Trophoblast cell (in vitro differentiated cells and primary cell): Measurements from ENCODE around the gene LCE5A.

Experiments
- DNase-seq, 2 donors: peaks; one replicate each; pipeline ENCODE4 v3.0.0-alpha.2; 2016
- H2AFZ ChIP-seq: 2 replicates; pipeline ENCODE4 v1.6.1; 2013; ENCODE audit warnings: low read length, moderate library complexity, mild to moderate bottlenecking; ENCODE audit not compliant: insufficient read depth, poor library complexity
- H2AK5ac ChIP-seq: 2 replicates; pipeline ENCODE4 v1.6.1; 2013; ENCODE audit warnings: mild to moderate bottlenecking, low read length
- H2BK120ac ChIP-seq: 2 replicates; pipeline ENCODE4 v1.6.1; 2013; ENCODE audit warnings: low read length, mild to moderate bottlenecking, moderate library complexity; ENCODE audit not compliant: insufficient read depth, poor library complexity
- H2BK12ac ChIP-seq: 2 replicates; pipeline ENCODE4 v1.6.1; 2013; ENCODE audit warnings: mild to moderate bottlenecking, low read length, moderate library complexity
- H2BK5ac ChIP-seq: 2 replicates; pipeline ENCODE4 v1.6.1; 2013; ENCODE audit warnings: low read length, low read depth, moderate library complexity, mild to moderate bottlenecking; ENCODE audit not compliant: poor library complexity
- H3K14ac ChIP-seq: 2 replicates; pipeline ENCODE4 v1.6.1; 2013; ENCODE audit warnings: mild to moderate bottlenecking, low read length
- H3K18ac ChIP-seq: 2 replicates; pipeline ENCODE4 v1.6.1; 2013; ENCODE audit warnings: mild to moderate bottlenecking, low read length
- H3K23ac ChIP-seq: 2 replicates; pipeline ENCODE4 v1.6.1; 2013; ENCODE audit warnings: low read length
- H3K27ac ChIP-seq: 2 replicates; pipeline ENCODE4 v1.5.1; 2013; ENCODE audit warnings: low read depth, mild to moderate bottlenecking, inconsistent platforms, low read length, moderate library complexity
- H3K27me3 ChIP-seq: 2 replicates; pipeline ENCODE4 v1.6.1; 2013; ENCODE audit warnings: inconsistent platforms, mild to moderate bottlenecking, low read length, moderate library complexity; ENCODE audit not compliant: insufficient read depth
- H3K36me3 ChIP-seq, 2 experiments: 1 replicate in 1 of 2; 2 replicates in 1 of 2; pipeline ENCODE4 v1.6.1; 2013; ENCODE audit warnings: low read length in 2 of 2, mild to moderate bottlenecking in 2 of 2, moderate library complexity in 1 of 2; ENCODE audit not compliant: insufficient read depth in 2 of 2, control insufficient read depth in 1 of 2
- H3K4ac ChIP-seq: 2 replicates; pipeline ENCODE4 v1.6.1; 2013; ENCODE audit warnings: low read depth, mild to moderate bottlenecking, low read length, moderate library complexity
- H3K4me1 ChIP-seq, 2 experiments: 1 replicate in 1 of 2; 2 replicates in 1 of 2; pipeline ENCODE4 v1.6.1; 2013; ENCODE audit warnings: low read length in 2 of 2, mild to moderate bottlenecking in 2 of 2, moderate library complexity in 1 of 2; ENCODE audit not compliant: insufficient read depth in 2 of 2, control insufficient read depth in 1 of 2
- H3K4me2 ChIP-seq: 2 replicates; pipeline ENCODE4 v1.6.1; 2013; ENCODE audit warnings: inconsistent platforms, mild to moderate bottlenecking, low read length, moderate library complexity
- H3K4me3 ChIP-seq: 2 replicates; pipeline ENCODE4 v1.5.1; 2013; ENCODE audit warnings: mild to moderate bottlenecking, low read depth, low read length, inconsistent platforms
- H3K79me1 ChIP-seq: one replicate; pipeline ENCODE4 v1.6.1; 2013; ENCODE audit warnings: low read length
- H3K79me2 ChIP-seq: 2 replicates; pipeline ENCODE4 v1.6.1; 2013; ENCODE audit warnings: low read length, mild to moderate bottlenecking; ENCODE audit not compliant: control insufficient read depth, insufficient read depth, poor library complexity
- H3K9ac ChIP-seq: 2 replicates; pipeline ENCODE4 v1.6.1; 2013; ENCODE audit warnings: mild to moderate bottlenecking, low read length
- H3K9me3 ChIP-seq: 2 replicates; pipeline ENCODE4 v1.6.1; 2013; ENCODE audit warnings: low read depth, mild to moderate bottlenecking, control low read depth, inconsistent platforms, low read length; ENCODE audit not compliant: insufficient read depth
- H4K12ac ChIP-seq: 2 replicates; pipeline ENCODE4 v1.6.1; 2013; ENCODE audit warnings: low read depth, mild to moderate bottlenecking, low read length, moderate library complexity
- H4K8ac ChIP-seq: 2 replicates; pipeline ENCODE4 v1.6.1; 2013; ENCODE audit warnings: low read depth, mild to moderate bottlenecking, low read length, moderate library complexity
- H4K91ac ChIP-seq: one replicate; pipeline ENCODE4 v1.6.1; 2013; ENCODE audit warnings: low read depth, mild to moderate bottlenecking, low read length, moderate library complexity
- WGBS: extraction: QIAGEN DNeasy Blood & Tissue Kit; methylation state at CpG from one replicate; pipeline ENCODE4 v1.1.7; 2013; ENCODE audit warnings: missing lambda C conversion rate; ENCODE audit not compliant: insufficient read length, insufficient coverage; ENCODE audit errors: extremely low coverage; 5-methylcytosine and 5-hydroxymethylcytosine counted together

Gene LCE5A

GRCh38 chr1:152473887-152474537 lies 36.6 kb upstream of the LCE5A start:
- no peak overlapping the region for H3K27ac ChIP-seq
- H3K79me1 ChIP-seq: no peaks in the 10 kb centered on the region
- H3K14ac ChIP-seq: no peak overlapping the region
- H3K9ac ChIP-seq: no peak overlapping the region
- H3K36me3 ChIP-seq: no peaks in the 10 kb centered on the region
- H4K91ac ChIP-seq: no peak overlapping the region
- no peak overlapping the region for H2AFZ ChIP-seq
- no peaks in the 10 kb centered on the region for H3K27me3 ChIP-seq
- DNase-seq: peak; percentile 51 to 87
- peaks cover 33% of the 10 kb centered on the region for H3K9me3 ChIP-seq
- no peak overlapping the region for H2BK120ac ChIP-seq
- no peak overlapping the region for H3K4ac ChIP-seq
- no peak overlapping the region for H3K4me2 ChIP-seq
- no CpG with 5 or more reads among the region's 4 CpGs for WGBS
- H2BK12ac ChIP-seq: no peak overlapping the region
- no peak overlapping the region for H3K18ac ChIP-seq
- H2BK5ac ChIP-seq: no peak overlapping the region
- no peak overlapping the region for H2AK5ac ChIP-seq
- H3K4me3 ChIP-seq: no peak overlapping the region
- H3K23ac ChIP-seq: no peak overlapping the region
- H4K12ac ChIP-seq: no peak overlapping the region
- no peaks in the 10 kb centered on the region for H3K4me1 ChIP-seq
- no peak overlapping the region for H4K8ac ChIP-seq
- no peaks in the 10 kb centered on the region for H3K79me2 ChIP-seq

- H3K4ac ChIP-seq: no peak overlapping the region
- H3K27ac ChIP-seq: no peak overlapping the region
- no peak overlapping the region for H3K14ac ChIP-seq
- no peak overlapping the region for H2BK120ac ChIP-seq
- no peak overlapping the region for H4K91ac ChIP-seq
- H3K4me2 ChIP-seq: no peak overlapping the region
- no peak overlapping the region for H3K9ac ChIP-seq
- no peaks in the 10 kb centered on the region for H3K79me1 ChIP-seq
- no peak overlapping the region for H2BK5ac ChIP-seq
- H3K4me1 ChIP-seq: no peaks in the 10 kb centered on the region
- H3K4me3 ChIP-seq: no peak overlapping the region
- no peaks in the 10 kb centered on the region for H3K27me3 ChIP-seq
- no CpG with 5 or more reads among the region's 10 CpGs for WGBS
- H3K9me3 ChIP-seq: peaks cover 33% of the 10 kb centered on the region
- no peaks in the 10 kb centered on the region for H3K79me2 ChIP-seq
- H4K12ac ChIP-seq: no peak overlapping the region
- H2AK5ac ChIP-seq: no peak overlapping the region
- no peak overlapping the region for H3K18ac ChIP-seq
- peak; percentile 55 to 82 for DNase-seq
- no peak overlapping the region for H3K23ac ChIP-seq
- no peak overlapping the region for H4K8ac ChIP-seq
- H3K36me3 ChIP-seq: no peaks in the 10 kb centered on the region
- no peak overlapping the region for H2AFZ ChIP-seq
- no peak overlapping the region for H2BK12ac ChIP-seq
Observed at GRCh38 chr1:152479792-152480595, 30.6 kb upstream of the LCE5A start.

DNA sequence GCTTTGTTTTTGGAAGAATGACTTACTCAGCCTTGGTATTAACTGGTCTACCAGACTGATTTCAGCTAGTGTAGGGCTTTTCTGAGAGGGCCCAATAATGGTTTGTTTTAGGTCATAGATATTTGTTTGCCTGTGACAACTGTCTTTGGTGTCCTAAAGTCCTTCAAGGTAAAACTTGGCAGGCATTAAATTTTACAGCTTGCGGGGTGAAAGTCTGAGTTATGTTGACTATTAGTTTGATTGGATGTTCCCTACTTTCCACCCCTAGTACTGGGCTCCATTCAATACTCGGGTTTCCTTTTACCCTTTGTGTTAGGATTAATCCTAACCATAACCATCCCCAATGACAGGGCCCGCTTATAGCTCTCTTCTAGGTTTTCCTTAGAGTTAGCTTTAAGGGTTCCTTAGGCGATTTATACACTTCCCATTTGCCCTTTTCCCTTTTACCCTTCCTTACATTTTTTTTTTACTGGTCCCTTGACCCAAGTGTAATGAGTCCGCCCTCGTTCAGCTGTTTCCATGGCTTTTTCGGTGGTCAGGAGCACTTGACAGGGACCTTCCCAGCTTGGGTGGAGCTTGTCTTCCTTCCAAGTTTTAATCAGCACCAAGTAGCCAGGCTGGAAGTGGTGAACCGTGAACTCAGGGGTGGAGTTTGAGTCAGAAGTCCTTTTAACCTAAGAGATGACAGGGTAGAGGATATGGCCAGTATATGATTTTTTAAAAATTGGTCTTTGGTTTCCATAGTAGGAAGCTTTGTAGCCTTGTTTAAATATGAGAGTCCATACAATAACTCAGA lies 28.5 kb upstream of the LCE5A start:
- Histone ChIP-seq H3K4me2 (no peak overlapping the region), H3K4me3 (no peak overlapping the region), H3K4me1 (no peaks in the 10 kb centered on the region), H2BK120ac (no peak overlapping the region), H3K23ac (no peak overlapping the region), H3K4ac (no peak overlapping the region), H4K12ac (no peak overlapping the region), H3K14ac (no peak overlapping the region), H4K8ac (no peak overlapping the region), H2BK5ac (no peak overlapping the region), H3K9ac (no peak overlapping the region), H2AFZ (no peak overlapping the region), H3K79me1 (no peaks in the 10 kb centered on the region), H3K27me3 (no peaks in the 10 kb centered on the region), H3K79me2 (no peaks in the 10 kb centered on the region), H3K36me3 (no peaks in the 10 kb centered on the region), H3K18ac (no peak overlapping the region), H4K91ac (no peak overlapping the region), H2AK5ac (no peak overlapping the region), H3K27ac (no peak overlapping the region), H3K9me3 (peaks cover 28% of the 10 kb centered on the region), H2BK12ac (no peak overlapping the region)
- DNase-seq: no peak
- no CpG with 5 or more reads among the region's 8 CpGs for WGBS

DNA sequence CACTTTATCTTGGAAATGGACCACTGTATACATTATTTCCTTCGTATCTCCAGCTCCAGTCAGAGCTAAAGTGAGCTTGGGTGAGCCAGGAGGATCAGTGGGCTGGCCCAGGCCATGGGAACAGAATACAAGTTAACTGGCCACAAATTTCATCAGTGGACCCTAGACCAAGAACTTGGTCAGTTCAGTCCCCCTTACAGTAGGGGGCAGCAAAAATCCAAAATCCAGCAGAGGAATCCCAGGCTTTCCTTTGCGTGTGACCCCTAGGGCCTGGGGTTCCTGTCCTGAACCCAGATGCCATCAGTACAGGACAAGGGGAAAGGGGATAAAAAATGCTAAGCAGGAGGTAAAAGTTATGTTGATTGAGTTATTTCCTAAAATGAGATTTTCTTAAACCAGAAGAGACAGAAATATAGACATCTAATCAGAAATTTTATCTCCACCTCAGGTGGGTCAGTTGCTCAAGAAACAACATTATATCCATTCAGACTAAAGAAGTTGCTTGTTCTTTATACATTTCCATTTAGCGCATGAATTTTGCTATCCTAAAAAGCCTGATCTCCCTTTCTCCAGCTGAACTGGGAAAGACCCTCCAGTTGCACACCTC lies 24.1 kb upstream of the LCE5A start:
- H2AK5ac ChIP-seq: no peak overlapping the region
- no peak overlapping the region for H2BK120ac ChIP-seq
- H3K14ac ChIP-seq: no peak overlapping the region
- H3K23ac ChIP-seq: no peak overlapping the region
- whole genome bisulfite sequencing: no CpG with 5 or more reads among the region's 3 CpGs
- H3K18ac ChIP-seq: no peak overlapping the region
- no peaks in the 10 kb centered on the region for H3K4me1 ChIP-seq
- no peak overlapping the region for H2BK12ac ChIP-seq
- H4K12ac ChIP-seq: no peak overlapping the region
- no peaks in the 10 kb centered on the region for H3K79me1 ChIP-seq
- no peak overlapping the region for H3K4ac ChIP-seq
- H3K9me3 ChIP-seq: peaks cover 8% of the 10 kb centered on the region
- H2BK5ac ChIP-seq: no peak overlapping the region
- H3K9ac ChIP-seq: no peak overlapping the region
- H2AFZ ChIP-seq: no peak overlapping the region
- H3K79me2 ChIP-seq: no peaks in the 10 kb centered on the region
- no peaks in the 10 kb centered on the region for H3K27me3 ChIP-seq
- H4K8ac ChIP-seq: no peak overlapping the region
- H4K91ac ChIP-seq: no peak overlapping the region
- H3K27ac ChIP-seq: no peak overlapping the region
- no peak overlapping the region for H3K4me2 ChIP-seq
- no peaks in the 10 kb centered on the region for H3K36me3 ChIP-seq
- DNase-seq: peak in 1 of 2 donors; percentile 32
- no peak overlapping the region for H3K4me3 ChIP-seq
